LHCN-M2 (cell line): ENCODE data around the gene CRHR2. TPM values are rescaled to one million over a fixed set of nuclear protein-coding genes. Genes with fewer than 3 reads are reported as not detected.

Experiments used
- DNase-seq: peaks from one replicate; pipeline ENCODE4 v3.0.0-alpha.2; 2012; ENCODE audit warnings: low read depth
- total RNA-seq: library from RNA; depleted of rRNA; stranded (reverse); fragments of >200 nt; gene quantifications from 2 replicates; pipeline ENCODE4 v1.2.3, GENCODE V29; 2014

Gene CRHR2
- total RNA-seq, 1 experiment from 2014 or later: not detected

DNA sequence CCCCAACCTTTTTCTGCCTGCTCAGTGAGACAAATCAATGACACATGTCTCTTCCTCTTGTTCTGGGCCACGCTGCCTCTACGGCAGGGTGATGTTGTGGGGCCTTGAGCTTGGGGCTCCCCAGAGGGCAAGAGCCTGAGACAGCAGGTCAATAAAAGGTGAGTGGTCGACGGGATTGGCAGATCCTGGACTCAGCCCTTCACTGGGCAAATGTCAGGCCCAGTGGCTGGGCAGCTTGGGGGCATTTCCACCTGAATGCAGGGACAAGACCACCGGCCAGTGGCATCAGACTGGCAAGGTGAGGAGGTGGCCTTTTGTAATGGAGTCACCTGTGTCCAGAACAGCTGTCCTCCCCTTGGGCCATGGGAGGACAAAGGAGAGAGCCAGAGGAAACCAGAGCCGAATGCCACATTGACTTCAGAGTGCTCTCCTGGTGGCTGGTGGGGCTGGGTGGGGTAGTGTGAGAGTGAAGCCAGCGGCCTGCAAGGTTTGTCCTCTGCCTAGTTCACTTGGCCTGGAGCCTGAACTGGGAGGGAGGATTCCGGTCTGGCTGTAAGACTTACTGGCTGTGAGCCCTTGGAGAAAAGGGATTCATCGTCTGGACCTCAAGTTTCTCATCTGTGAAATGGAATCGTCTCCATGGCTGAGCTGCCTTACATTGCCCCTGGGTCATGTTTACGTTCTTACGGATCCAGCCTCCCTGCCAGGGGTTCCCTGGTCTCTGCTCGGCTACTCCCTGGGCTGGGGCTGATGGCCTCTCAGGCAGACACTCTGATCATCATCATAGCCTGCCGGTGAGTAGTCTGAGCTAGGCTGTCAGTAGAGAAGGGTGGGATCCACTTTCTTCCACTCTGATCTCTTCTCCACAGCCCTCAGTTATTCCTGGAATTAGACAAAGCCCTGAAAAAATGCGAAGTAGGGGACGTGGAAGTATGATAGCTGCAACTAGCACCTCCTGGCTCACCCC is 25.4 kb upstream of the CRHR2 start:
- no peak for DNase-seq

DNA sequence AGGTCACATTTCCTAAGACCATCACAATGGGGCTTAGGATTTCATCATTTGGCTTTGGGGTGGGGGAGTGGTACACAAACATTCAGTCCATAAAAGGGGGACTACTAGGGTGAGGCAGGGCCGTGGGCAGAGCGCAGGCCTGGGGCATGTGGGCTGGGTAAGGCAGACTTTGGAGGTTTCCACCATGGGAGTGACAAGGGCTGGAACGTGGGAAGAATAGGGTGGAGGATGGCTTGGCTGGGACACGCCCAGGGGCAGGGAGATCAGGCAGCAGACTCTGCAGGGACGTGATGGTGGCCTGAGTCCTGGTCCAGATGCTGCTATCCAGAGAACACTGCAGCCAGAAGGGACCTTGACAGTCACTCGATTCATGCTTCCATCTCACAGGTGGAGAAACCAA is 24.7 kb upstream of the CRHR2 start:
- DNase-seq: no peak

DNA sequence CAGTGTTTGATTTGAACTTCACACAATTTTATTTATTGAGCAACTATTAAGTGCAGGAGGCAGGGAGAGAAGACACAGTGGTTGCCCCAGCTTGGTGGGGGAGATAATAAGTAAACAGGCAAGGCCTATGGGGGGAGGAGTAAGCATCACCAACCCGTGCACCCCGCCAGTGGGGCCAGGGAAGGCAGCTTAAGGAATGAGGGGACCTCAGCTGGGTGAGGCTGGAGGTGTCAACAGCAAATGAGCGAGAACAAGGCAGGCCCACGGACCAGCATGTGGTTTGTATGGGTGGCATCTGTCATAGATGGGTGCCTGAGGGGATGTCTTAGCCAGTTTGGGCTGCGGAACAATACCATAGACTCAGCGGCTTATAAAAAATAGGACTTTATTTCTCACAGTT is 24.1 kb upstream of the CRHR2 start:
- DNase-seq: no peak

DNA sequence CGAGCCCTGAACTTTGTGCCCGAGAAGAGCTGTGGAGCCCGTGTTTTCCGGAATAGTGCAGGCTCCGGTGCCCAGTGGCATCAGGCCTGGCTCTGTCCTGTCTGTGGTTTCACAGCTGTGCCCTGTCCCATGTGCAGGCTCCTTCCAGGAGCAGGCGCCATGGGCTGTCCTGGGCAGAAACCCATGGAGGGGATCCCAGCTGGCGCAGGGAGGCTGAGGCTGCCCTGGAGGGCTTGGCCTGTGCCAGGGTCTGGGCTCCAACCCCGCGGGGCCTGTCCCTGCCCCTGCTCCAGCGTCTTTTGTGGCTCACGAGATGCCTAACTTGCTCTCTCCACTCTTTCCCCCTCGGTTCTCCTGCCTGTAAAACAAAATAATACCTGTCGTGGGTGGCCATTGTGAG is 23.3 kb upstream of the CRHR2 start:
- DNase-seq: no peak

DNA sequence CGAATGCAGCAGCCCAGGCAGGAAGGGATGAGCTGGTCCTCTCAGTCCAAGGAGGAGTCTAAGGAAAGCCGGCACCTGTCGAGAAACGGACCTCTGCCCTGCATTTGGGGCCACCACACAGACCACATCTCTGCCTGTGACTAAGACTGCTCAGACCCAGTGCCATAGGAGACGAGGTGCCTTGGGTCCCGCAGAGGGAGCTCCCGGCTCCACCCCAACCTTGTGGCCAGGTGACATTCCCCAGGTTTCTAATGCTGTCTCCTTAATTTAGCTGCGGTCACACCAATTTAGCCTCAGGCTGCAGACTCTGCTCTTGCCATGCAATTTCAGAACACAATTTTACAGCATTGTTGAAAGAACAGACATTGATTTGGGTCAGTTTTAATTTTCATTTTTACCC is 22.8 kb upstream of the CRHR2 start:
- DNase-seq: no peak

DNA sequence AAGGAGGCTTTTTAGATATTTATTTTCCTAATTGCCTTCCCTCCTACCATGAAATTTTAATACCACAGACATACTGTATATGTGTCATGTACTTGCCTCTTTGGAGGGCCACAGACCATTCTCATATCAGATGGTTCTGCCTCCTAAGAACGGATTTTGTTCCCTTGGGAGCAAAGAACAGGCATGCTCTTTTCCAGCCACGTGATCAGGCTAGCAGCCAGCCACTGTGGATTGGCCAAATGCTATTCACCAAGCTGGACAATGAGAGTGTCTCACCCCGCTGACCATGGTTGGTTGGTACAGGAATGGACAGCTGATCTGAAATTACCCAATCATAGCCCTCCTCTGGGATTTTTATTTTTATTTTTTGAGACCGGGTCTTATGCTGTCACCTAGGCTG is 21.5 kb upstream of the CRHR2 start:
- peak; percentile 33 for DNase-seq

DNA sequence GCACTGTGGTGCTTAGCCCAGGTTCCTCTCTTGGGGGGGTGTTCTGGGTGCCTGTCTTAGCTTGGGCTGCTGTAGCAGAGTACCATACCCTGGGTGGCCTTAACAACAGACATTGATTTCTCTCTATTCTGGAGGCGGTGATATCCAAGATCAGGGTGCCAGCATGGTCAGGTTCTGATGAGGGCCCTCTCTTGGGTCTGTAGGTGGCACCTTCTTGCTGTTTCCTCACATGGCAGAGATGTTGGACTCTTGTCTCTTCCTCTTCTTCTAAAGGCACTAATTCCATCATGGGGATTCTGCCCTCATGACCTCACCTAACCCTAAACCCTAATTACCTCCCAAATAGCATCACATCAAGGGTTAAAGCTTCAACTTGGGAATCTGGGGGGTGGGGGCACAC is 19.9 kb upstream of the CRHR2 start:
- DNase-seq: no peak

DNA sequence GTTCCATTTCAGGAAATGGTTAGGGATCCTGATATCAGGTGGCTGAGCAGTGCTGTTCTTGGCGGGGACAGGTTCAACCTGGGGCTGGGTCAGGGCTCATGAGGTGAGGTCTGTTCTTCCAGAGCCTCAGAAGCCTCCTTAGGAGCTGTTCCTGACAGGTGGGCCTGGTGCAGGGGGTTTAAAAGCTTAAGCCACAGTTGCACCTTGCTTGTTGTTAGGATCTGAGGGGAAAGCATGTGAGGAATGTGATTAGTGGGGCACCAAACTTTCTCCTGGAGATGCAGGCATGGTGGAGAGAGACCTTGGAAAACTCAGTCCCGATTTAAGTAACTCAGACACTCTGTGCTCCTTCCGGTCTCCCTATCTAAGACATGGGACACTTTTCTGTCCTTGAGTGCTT is 18.7 kb upstream of the CRHR2 start:
- DNase-seq: no peak

DNA sequence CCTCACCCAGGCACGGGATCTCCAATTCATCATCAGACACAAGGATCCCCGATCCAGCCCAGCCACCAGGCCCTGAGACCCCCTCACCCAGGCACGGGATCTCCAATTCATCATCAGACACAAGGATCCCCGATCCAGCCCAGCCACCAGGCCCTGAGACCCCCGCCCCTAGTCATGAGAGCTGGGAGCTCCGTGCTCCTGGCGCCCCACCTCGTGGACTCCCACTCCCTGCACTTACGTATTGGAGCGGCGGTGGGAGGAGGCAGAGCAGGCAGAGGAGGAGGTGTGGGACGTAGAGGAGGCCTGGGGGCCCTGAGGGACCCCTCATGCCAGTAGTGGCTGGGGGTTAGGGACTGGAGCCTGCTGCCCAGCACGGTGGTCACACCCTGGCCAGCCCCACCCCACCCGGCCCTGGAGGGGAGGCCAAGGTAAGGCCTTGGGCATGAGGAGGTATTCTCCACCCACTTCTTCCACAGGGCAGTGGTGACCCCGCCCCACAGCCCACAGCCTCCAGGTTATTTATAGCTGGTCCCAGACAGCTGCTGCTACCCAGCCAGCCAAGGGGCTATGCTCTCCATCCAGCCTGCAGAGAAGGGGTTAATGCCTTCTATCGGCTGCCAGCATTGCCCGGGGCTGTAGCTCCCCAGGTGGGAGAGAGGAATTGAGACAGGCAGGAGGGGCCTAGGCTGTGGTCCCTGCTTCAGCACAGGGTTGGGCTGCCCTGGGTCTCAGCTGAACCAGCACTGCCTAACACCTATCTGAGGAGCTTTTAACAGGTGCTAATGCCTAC is 17.6 kb upstream of the CRHR2 start:
- DNase-seq: no peak

DNA sequence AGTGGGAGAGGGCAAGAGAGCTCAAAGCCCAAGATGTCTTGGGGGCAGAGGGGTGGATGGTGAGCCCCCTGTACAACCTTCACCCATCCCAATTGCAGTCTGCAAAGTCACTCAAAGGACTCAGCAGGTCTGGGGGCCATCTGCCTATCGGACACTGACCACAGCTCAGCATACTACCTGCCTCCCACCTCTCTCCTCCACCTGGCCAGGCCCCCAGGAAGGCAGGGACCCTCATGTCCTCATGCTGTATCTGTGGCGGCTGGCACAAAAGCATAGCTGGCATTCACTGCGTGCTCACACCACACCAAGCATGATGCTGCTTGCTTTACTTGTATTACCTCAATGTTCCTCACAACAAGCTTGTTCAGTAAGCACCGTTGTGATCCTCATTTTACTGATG is 16.2 kb upstream of the CRHR2 start:
- DNase-seq: no peak

DNA sequence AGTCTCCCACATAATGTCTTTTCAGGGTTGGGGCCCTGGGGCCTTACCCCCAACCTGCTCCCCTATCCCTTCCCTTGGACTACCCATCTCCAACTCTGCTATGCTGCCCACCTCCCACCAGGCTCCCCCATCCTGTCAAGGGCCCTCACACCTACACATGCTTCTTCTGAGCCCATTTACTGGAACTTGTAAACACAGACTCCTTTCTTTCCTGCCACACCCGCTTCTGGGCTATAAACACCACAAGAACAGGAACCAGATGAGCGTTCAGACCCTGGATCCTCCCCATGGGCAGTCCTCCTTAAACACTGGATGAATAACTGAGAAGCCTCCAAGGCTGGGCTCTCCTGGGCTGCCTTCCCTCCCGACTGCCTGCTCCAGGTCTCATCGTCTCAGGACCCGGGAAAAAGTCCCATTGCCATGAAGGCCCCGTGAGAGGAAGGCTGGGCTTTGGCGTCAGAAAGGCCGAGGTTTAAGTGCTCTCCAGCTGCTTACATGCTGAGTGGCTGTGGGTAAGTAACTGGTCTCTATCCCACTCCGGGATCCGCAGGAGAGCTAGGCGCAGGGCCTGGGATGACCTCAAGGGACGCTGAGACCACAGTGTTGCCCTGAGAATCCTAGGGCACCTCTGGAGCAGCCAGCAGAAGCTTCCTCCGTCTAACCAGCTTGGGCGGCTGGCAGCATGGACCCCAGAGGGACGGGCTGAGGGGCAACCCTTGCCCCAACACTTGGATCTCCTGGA is 15.6 kb upstream of the CRHR2 start:
- no peak for DNase-seq

DNA sequence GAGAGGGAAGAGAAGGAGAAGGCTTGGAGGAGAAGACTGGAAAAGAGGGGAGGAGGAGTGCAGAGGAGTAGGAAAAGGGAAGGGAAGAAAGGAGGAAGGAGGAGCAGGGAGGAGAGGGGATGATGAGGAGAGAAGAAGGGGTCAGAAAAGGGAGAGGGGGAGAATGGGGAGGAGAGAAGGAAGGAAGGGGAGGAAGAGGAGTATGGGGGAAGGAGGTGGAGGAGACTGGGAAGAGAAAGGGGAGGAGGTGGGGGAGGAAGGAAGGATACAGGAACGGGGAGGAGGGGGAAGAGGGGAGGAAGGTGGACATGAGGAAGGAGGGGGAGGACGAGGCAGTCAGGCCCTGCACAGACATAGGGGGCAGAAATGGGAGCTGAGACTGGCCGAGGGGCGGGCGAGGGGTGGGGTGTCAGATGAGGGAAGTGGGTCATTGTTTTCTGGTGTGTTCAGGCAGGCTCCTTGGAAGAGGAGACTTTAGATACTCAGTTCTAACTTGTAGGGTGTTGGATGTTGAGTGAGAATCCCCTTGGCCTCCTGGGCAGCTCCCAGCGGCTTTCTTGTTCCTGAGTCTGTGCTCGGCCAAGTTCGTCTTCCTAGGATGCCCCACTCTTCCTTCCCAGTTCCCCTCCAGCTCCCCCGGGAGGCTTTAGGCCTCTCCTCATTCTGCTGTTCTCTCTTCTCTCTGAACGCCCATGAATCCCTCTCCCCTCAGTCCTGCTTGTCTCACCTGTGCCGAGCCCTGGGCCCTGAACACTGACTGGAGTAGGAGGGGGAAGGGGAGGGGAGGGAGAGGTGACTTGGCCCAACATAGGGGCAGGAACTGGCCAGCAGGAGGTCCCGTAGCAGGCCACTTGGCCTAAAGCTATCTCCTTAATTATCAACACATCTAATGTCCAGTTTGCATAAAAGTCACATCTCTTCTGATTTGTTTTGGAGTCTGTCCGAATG is 12.8 kb upstream of the CRHR2 start:
- no peak for DNase-seq

DNA sequence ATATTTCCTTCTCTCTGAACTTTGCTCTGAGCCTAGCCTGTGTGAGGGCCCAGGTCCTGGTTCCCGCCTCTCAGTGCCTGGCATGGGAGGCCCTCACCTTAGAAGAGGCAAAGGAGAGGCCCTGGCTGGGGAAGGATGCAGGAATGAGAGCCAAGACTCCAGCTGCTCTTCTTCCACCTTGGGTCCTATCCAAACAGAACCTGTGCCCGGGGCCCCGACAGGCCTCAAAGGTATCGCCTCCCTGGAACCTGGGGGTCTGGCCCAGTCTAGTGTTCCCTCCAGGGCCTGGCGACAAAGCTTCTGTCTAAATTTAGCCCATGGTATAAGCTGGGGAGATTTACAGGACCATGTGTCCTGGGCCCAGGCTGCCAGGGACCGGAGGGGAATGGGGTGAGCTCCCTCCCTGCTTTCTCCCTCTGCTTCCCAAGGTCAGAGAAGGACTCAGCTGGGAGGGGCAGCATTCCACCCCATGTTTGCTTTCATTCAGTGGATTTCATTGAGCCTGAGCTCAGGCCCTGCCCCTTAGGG is 12.0 kb upstream of the CRHR2 start:
- no peak for DNase-seq

DNA sequence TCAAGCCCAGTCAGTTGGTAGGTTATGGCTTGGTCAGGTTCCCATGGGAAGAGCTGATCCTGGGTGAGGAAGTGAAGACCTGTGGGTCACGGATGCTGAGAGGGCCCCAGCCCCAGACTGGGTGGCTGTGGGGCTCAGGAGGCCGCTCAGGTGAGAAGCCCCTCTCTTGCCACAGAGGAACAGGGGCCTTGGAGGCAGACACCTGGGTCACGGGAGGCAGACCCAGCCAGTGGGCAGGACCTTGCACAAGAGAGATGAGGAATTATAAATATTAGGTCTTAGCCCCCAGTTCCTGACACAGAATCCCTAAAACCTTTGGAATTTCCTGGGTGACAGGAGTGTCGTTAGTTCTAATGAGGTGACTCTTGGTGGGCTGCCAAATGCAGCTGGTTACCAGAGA is 10.6 kb upstream of the CRHR2 start:
- DNase-seq: no peak

DNA sequence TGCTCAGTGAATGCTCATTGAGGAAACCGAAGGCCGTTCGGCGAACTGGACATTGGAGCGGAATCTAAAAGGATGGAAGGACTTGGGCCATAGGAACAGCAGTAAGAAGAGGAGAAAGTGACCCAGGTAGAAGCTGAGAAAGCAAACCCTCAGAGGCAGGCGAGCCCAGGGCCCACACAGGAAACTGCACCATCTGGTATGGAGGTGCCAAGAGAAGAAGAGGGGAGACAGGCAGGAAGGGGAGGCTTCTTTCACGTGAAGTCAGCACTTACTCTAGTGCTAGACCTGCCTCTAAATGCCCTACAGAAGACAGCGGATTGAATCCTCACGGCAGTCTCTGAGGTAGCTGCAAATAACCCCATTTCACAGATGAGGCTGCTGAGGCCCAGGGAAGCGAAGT is 10.2 kb upstream of the CRHR2 start:
- DNase-seq: no peak

DNA sequence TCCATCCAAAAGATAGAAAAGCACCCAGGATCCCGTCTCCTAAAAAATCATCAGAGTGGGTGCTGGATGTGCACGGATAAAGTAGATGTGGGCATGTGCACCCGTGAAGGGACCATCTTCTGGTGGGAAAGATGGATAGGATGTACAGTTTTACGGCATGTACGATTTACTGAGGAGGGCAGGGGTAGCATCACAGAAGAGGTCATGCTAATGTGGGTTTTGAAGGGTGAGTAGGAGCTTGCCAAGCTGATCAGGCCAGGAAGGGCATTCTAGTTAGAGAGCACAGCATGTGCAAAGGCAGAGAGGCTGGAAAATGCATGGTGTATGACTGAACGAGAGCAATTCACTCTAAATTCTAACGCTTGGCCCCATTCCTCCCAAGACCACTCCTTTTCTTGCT is 7.8 kb upstream of the CRHR2 start:
- no peak for DNase-seq

DNA sequence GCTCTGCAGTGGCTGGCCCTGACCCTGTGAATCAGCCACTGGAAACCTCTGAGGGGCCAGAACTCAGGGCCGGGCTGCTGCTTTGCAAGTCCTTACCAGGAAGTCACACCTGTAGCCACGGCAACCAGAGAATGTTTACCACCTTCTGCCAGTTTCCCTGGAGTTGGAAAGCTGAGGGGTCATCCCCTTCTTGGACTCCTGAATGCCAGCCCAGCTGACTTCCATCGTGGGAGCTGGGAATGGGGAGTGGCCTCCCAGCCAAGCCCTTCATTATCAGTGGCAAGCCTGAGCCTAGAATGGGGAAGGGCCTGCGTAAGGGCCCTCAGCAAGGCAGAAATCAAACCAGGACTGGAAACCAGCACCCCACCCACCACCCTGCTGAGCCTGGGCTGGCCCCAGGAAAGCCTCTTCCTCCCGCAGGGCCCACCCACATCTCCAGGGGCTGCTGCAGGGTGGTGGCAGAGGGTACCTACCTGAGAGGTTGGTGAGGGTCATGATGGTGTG is 6.5 kb upstream of the CRHR2 start:
- DNase-seq: no peak

DNA sequence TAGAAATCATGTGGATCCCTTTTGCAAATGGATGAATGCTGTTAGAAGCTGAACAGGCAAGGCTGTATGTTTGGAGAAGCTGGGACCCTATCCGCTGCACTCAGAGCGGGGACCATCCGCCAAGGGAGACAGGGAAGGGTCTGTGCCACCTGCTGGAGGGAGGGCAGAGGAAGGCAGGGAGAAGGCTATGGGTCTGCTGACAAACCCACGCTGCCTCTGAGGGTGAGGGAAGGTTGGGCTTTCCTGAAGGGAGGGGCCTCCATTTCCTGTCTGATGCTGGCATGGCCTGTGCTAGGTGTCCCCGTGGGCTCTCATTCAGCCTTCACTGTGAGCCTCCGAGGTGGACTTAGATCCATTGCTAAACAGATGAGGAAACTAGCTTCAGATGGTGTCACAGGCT is 5.3 kb upstream of the CRHR2 start:
- DNase-seq: no peak

DNA sequence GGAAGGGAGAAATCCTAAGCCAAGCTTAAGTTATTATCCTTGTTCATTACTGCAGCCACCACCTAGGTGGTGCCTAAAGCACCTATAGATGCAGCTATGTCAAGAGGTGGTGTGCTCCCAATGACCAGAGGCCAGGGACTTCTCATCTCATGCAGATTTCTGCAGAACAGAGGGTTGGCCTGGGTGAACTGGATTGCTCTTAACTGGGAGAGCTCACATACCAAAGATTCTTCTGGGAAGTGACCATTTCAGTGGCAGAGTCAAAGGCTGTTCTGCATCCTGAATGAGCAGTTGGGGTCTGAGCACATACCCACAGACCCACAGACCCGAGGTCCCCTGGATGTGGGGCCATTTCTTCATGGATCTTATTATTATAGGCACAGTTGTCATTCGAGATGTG is 2.1 kb upstream of the CRHR2 start:
- DNase-seq: no peak

DNA sequence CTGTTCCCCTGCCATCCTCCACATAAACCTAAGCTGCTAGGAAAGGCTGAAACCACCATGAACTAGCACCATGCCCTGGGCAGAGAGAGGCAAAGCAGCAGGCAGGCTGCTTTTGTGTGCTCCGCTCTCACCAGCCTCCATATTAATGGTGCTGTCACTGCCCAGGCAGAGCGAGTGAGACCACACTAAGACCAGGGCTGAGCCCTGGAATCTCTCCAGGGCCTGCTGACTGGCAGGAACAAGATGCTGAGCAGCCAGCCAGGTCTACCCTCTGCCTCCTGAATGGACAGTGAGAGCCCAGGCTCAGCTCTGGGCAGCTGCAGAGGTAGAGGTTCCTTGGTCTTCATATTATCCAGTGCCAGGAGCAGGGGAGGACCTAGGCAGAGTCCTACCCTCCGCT is 1.6 kb upstream of the CRHR2 start:
- DNase-seq: no peak

DNA sequence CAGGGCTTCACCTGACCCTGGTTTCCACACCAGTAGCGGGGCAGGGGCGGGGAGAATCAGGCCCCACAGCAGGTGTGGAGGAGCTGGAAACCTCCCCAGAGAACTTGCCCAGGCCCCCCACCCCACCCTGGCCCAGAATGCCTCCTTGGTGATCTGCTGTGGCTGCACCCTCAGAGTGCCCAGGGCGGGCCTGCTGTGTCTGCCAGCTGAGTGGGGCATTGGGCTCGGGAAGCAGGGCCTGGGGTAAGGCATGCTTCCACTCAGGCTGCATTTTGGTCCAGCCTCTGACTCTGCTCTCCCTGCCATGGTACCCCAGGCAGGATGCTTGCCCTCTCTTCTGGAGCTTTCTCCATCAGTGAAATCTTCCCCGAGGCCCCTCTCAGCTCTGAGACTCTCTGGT is 1.1 kb upstream of the CRHR2 start:
- no peak for DNase-seq
